Glomerular endothelial cell (primary cell): ENCODE data around the gene NUTM2G. TPM values are rescaled to one million over a fixed set of nuclear protein-coding genes. Genes with fewer than 3 reads are reported as not detected.
"Not testable (repeated sequence)": the region's sequence is repeated elsewhere in the genome, so short reads cannot be mapped to it uniquely, and the experiment has no call there.

ENCODE experiments used
- DNase-seq: peaks from one replicate; pipeline ENCODE4 v3.0.0-alpha.2; 2011; ENCODE audit warnings: low read depth, low spot score; ENCODE audit errors: extremely low read depth
- total RNA-seq: library from RNA; depleted of rRNA; stranded (reverse); fragments of >200 nt; gene quantifications from 2 replicates; pipeline ENCODE4 v1.2.3, GENCODE V29; 2015

The NUTM2G gene, protein sequence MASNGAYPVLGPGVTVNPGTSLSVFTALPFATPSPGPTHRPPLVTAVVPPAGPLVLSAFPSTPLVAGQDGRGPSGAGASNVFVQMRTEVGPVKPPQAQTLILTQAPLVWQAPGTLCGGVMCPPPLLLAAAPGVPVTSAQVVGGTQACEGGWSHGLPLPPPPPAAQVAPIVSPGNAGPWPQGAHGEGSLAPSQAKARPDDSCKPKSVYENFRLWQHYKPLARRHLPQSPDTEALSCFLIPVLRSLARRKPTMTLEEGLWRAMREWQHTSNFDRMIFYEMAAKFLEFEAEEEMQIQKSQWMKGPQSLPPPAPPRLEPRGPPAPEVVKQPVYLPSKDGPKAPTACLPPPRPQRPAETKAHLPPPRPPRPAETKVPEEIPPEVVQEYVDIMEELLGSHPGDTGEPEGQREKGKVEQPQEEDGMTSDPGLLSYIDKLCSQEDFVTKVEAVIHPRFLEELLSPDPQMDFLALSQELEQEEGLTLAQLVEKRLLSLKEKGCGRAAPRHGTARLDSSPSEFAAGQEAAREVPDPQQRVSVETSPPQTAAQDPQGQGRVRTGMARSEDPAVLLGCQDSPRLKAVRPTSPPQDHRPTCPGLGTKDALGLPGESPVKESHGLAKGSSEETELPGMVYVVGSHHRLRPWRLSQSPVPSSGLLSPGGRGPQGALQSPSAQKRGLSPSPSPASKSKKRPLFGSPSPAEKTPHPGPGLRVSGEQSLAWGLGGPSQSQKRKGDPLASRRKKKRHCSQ
- not detected in 2 replicates for total RNA-seq

DNA sequence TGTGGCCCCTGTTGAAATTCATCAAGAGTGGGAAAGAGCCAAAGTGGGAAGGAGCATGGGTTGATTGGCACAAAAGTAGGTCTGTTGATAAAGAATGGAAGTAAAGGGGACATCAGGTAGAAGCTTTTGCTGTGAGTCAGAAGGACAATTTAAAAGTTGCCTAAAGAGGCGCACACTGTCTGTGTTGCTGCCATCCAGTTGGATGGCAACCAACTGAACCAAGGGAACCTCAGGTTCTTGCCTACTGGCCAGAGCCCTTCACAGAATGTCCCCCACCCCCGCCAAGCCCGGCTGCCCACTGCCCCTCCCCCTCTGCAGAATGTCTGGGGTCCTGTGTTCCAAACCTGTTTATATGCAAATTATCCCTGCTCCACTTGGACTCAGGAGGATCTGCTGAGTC lies at the start of gene NUTM2G:
Gene NUTM2G (plus strand): TSS at position 301 of the 400 bp plus-strand sequence. CDS start 182 bp downstream, outside the sequence.
- DNase-seq, result not testable (repeated sequence)

DNA sequence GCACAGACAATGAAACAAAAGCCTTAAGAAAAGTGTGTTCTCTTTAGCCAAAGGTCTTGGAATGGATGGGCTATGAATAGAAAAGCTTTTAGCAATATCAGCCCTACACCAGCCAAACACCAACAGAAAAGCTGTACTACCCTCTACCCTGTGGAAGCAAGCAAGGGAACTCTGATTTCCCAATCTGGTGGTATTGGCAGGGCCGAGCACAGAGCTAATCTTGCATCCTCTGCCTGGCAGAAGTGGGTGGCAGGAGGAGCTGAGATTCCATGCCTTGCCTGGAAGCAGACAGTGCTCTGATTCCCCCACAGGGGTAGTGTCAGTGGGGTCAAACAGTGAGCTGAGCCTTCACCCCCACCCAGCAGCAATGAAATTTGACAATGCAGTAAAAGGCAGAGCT lies 44.7 kb upstream of the NUTM2G start:
- no peak for DNase-seq

DNA sequence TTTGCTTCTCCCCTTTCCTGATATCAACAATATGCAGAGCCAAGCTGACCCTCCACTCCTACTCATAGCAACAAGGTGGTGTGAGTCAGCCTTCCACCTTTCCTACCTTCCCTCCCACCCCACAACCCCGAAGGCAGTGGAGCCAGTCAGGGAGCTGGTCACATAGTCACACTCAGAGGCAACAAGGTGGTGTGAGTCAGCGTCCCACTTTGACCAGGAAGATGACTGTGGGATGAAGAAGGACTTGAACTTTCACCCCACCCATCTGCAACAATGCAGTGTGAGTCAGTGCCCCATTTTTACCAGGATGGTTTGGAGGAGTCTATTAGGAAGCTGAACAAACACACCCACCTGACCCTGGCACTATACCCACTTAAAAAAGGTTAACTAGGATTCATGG lies 44.2 kb upstream of the NUTM2G start:
- peak; percentile 22 for DNase-seq

DNA sequence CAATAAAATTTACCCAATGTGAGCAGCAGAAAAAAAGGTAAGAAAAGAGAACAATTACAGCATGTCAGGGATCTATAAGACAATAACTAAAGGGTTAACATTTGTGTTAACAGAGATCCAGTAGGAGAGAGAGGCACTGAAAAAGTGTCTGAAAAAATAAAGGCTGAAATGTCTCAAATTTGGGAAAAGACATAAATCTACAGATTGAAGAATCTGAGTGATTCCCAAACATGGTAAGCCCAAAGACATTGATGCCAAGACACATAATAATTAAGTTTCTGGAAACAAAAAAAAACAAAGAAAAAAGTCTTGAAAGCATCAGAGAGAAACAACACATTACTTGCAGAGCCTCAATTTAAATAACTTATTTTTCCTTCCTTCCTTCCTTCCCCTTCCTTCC lies 43.2 kb upstream of the NUTM2G start:
- DNase-seq, result no peak

DNA sequence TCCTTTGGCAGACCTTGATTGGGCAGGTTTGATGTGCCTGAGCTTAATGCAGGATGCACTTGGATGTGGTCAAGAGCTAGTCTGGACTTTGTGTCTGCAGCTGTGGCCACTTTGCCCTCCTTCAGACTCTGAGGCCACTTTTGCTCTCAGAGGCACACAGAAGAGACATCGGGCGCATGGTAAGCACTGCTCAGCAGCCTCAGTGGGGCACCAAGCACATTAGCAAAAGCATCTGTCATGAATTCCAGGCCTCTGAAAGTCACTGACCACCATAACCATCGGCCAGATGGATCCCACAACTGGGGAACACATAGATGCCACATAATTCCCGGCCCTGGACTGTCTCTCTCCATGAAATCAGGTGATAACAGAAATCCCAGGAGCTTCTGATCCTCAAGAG lies 40.1 kb upstream of the NUTM2G start:
- no peak for DNase-seq

DNA sequence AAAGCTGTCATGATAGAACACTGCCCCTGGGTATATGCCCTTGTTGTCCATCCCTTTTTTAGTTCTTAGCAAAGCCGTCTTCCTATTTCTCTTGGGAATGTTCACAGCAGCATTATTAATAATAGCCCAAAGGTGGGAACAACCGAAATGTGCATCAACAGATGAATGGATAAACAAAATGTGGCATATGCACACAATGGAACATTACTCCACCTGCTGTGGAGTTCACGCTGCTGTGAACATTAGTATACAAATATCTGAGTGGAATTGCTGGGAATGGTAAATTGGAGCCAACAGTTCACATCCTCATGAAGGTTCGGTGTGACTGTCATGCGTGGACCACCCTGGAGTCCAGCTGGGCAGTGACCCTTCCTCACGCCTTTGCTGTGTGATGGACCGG lies 36.5 kb upstream of the NUTM2G start:
- DNase-seq, result no peak

DNA sequence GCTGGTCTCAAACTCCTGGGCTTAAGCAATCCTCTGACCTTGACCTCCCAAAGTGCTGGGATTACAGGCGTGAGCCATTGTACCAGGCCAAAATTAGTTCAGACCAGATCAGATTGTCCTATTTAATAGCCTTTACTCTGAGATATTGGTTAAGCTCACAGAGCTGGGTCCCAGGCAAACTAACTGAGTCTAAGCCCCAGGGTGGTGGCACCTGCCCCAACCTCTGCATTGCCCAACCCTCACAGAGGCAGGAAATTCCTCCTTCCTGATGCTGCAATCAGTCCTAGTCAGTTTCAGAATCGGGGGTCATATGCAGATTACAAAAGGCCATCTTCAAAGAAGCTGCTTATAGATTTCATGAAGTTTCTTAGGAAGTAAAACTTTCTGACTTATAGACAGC lies 28.6 kb upstream of the NUTM2G start:
- not testable (repeated sequence) for DNase-seq

DNA sequence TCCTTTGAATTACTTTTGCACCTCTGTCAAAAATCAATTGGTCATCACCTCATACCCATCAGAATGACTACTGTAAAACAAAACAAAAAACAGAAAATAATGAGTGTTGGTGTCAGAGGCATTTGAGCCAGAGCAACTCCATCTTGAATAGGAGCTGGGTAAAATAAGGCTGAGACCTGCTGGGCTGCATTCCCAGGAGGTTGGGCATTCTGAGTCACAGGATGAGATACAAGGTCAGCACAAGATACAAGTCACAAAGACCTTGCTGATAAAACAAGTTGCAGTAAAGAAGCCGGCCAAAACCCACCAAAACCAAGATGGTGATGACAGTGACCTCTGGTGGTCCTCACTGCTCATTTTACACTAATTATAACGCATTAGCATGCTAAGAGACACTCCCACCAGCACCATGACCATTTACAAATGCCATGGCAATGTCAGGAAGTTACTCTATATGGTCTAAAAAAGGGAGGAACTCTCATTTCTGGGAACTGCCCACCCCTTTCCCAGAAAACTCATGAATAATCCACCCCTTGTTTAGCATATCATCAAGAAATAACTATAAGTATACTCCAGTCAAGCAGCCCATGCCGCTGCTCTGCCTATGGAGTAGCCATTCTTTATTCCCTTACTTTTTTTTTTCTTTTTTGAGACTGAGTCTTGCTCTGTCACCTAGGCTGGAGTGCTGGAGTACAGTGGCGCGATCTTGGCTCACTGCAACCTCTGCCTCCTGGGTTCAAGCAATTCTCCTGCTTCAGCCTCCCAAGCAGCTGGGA lies 23.5 kb upstream of the NUTM2G start:
- not testable (repeated sequence) for DNase-seq

DNA sequence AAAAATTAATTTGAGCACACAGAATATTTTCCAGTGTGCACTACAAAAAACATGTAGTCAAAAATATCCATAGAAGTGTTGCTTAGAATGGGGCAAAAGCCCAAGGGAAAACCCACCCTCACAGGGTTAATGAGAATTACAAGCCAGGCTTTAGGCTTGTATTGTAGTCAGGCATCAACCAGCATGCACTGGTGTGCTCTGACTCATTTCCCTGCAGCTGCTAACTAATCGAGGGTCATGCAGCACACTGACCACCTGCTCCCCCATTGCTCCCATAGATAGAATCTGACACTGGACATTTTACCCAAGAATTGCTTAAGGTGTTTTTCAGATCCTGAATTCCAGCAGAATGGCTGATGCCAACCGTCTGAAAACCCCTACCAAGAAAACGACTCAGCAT lies 20.2 kb upstream of the NUTM2G start:
- DNase-seq, result not testable (repeated sequence)

DNA sequence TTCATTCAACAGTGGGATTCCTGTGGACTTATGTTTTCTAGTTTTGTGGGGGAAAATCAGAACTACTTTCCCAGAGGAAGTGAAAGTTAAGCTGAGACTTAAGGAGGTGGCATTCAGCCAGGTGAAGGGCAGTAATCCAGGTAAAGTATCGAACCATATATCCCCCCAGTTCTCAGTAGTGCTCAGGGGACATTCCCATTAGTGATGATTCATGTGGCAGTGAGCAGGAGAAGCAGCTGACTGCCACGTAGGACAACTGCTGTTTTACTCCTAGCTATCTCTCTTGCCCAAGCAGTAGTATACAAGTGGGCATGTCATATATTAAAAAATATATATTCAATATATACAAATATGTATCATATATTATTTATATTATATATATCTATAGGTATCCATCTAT lies 13.1 kb upstream of the NUTM2G start:
- DNase-seq, result not testable (repeated sequence)

DNA sequence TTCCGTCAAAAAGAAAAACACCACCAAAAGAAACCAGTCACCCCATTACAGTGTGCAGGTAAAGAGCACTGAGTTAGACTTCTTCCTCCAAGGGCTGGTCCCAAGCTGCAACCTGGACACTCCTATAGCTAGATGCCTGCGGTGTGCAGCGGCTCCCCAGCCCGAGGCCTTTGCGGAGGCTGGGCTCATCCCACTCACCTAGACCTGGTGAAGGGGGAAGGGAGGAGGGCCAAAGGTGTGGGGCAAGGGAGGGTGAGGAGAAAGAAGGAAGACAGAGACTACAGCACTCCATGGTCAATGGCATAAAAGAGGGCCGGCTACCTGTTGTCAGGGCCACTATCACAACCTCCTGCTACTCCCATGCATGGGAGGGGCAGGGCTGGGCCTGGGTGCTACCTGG lies 12.1 kb upstream of the NUTM2G start:
- DNase-seq, result not testable (repeated sequence)

DNA sequence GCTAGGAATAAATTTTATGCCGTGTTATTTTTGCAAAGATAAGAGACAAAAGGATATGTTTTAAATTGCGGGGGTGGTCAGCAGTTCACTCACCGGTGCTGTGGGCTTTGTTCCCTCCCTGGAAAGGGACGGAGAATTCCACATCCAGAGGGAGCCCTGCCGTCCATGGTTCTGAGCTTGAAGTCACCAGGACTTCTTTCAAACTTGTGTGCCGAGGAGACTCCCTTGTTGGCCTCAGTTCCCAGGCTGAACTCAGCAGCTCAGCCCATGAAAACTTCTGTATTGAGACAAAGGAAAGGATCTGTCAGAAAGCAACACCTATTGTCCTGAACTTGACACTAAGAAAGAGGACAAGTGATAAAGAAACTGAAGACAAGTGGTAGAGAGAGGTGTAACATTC lies 10.1 kb upstream of the NUTM2G start:
- not testable (repeated sequence) for DNase-seq

DNA sequence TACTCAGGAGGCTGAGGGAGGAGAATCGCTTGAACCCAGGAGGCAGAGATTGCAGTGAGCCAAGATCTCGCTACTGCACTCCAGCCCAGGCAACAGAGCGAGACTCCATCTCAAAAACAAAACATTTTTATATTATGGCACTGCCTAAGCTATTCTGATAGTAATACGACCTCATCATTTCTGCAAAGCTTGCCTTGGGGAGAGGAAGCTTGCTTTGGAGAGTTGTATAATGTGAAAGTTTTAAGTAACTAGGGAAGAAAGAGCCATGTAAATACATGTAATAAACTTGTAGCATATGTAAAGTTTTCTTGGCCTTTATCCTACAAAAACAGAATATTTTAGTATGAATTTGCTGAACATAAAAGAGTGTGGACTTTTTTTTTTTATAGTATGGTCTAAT lies 7.8 kb upstream of the NUTM2G start:
- DNase-seq, result not testable (repeated sequence)

DNA sequence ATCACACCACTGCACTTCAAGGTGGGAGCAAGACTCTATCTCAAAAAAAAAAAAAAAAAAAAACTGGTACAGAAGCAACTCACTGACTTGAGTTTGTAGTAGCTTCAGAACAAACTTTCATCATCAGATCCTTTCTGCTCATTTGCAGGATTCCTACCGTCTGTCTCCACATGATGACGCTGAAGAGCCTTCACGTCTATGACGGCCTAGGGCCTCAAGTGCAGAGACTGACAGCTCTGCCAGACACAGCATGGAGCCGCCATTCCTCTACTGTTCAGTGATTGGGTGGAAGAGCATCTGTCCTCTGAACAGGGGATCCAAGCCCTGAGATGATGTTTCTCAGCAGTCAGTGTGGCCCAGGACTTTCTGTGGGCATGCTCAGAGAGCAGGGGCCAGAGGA lies 3.1 kb upstream of the NUTM2G start:
- DNase-seq, result not testable (repeated sequence)

DNA sequence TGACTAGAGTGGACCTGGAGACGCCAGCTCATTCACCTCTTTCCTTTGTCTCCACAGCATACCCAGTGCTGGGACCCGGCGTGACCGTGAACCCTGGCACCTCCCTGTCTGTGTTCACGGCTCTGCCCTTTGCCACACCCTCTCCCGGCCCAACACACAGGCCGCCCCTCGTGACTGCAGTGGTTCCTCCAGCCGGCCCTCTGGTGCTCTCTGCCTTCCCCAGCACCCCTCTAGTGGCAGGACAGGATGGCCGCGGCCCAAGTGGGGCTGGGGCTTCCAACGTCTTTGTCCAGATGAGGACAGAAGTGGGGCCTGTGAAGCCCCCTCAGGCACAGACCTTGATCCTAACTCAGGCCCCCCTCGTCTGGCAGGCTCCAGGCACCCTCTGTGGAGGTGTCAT lies 3.0 kb downstream of the NUTM2G start:
- not testable (repeated sequence) for DNase-seq

DNA sequence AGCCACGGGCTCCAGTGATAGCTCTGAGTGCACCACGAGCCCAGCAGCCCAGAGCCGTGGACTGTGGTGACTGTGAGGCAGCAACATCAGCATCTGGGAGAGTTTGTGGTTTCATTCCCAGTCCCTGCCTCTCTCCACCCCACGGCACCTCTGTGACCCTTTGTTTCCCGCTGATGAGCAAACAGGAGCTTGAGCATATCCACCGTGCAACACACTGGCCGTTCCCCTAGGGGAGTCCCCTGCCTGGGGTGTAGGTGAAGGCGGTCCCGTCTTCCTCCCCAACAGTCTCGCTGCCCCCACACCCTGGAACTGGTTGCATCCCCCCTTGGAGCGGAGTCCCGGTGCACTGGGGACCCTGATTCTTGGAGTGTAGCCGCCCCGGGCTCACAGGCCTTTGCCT lies 5.5 kb downstream of the NUTM2G start:
- not testable (repeated sequence) for DNase-seq

DNA sequence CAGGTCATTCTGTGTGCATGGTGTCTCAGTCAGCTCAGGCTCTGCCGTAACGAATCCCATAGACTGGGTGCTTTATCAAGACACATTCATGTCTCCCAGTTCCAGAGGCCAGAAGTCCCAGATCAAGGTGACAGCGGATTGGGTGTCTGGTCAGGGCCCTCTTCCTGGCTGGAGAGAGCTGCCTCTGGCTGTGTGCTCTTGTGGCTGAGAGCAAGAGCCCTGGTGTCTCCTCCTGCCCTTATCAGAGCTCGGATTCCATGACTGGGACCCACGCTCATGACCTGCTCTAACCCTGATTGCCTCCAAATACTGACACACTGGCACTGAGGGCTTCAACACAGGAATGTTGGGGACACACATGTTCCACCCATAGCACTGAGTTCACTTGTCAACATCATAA lies 6.1 kb downstream of the NUTM2G start:
- DNase-seq, result not testable (repeated sequence)

DNA sequence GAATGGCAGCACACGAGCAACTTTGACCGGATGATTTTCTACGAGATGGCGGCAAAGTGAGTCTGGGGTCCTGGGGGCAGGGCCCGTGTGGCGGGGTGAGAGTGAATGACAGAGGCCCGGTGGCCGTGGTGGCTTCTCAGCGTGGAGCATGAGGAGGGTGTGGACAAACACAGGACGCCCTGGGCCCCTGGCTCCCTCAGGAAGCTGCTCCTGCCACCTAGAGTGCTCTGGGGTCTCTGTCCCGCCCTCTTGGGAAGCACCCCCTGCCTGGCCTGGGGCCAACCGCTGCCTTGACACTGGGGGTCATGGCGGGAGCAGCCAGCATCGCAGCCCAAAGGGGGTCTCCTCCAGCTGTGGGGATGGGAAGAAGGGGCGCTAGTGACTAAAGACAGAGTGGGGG lies 6.8 kb downstream of the NUTM2G start:
- not testable (repeated sequence) for DNase-seq

DNA sequence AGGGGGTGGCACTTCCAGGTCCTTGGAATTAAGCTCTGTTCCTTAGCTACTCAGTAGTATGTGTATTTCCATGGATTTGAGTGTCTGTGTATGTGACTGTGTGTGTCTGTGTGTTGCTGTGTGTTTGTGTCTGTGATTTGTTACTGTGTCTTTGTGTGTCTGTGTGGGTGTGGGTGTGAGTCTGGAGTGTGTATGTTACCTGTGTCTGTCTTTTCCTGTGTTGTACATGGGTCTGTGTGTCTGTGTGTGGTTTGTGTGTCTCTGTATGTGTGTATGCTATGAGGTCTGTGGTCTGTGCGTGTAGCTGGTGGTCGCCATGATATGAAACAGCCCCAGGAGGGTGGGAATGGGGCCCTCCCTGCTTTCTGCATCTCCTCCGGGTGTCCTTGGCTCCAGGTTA lies 8.8 kb downstream of the NUTM2G start:
- not testable (repeated sequence) for DNase-seq

DNA sequence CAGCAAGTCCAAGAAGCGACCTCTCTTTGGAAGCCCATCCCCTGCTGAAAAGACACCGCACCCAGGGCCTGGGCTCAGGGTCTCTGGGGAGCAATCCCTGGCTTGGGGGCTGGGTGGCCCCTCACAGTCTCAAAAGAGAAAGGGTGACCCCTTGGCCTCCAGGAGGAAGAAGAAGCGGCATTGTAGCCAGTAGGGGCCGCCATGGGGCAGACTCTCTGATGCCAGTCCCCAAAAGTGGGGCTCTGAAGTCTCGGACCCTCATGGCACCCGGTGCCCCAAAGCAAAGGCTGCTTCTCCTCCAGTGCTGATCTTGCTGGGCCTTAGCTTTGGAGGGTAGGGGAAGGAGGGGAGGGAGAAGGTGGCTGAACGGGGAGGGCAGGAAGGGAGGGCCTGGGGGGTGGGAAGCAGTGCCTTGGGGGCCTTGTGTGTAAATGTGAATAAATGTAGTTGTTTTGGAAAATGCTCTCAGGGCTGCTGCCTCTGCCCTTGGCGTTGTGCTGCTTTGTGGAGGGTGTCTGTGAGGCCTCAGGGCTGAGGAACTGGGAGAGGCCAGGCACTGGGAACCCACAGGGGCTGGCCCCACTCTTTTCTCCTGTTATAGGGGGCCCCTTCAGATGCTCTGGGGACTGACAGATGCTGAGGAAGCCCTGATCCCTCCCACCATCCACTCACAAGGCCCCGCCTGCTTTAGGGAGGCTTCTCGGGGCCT lies 10.5 kb downstream of the NUTM2G start:
- DNase-seq, result not testable (repeated sequence)

DNA sequence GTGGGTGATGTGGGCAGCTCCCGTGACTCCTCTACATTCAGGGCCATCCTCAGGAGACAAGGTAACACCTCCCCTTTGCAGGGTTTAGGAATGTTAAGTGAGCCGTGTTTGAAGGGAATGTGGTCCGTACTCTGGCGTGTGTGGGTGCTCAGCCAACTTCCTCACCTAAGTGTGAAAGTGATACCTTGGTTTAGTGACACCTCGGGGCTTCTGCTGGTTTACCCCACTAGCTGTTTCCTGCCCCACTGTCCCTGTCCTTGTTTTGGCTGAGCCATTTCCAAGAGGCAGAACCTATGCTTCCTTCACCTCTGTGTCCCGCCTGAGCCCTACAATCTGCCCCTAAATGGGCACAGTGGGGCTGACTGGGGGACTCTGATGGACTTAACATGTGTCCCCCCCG lies 12.3 kb downstream of the NUTM2G start:
- DNase-seq, result not testable (repeated sequence)
